HEK293 (cell line): ENCODE data around the gene LILRB5.

ENCODE experiments used
- CTCF ChIP-seq: fragments of 450-650 bp; formaldehyde crosslinking; IDR thresholded peaks from 2 replicates; pipeline ENCODE4 v1.5.1; 2016; ENCODE audit warnings: missing biosample characterization, missing genetic modification characterization
- PATZ1 ChIP-seq: fragments of 450-650 bp; formaldehyde crosslinking; IDR thresholded peaks from 2 replicates; pipeline ENCODE4 v1.5.1; 2016; ENCODE audit warnings: missing biosample characterization, missing genetic modification characterization
- ZNF138 ChIP-seq: fragments of 450-650 bp; formaldehyde crosslinking; IDR thresholded peaks from 2 replicates; pipeline ENCODE4 v1.5.1; 2016; ENCODE audit warnings: missing biosample characterization, missing genetic modification characterization, borderline replicate concordance
- ZNF140 ChIP-seq: fragments of 450-650 bp; formaldehyde crosslinking; IDR thresholded peaks from 2 replicates; pipeline ENCODE4 v1.5.1; 2016; ENCODE audit warnings: missing biosample characterization, missing genetic modification characterization
- ZNF146 ChIP-seq: fragments of 450-650 bp; formaldehyde crosslinking; IDR thresholded peaks from 2 replicates; pipeline ENCODE4 v1.5.1; 2016; ENCODE audit warnings: missing biosample characterization, missing genetic modification characterization
- ZNF16 ChIP-seq: fragments of 450-650 bp; formaldehyde crosslinking; IDR thresholded peaks from 2 replicates; pipeline ENCODE4 v1.5.1; 2016; ENCODE audit warnings: low read depth, missing biosample characterization, missing genetic modification characterization
- ZNF362 ChIP-seq: fragments of 450-650 bp; formaldehyde crosslinking; IDR thresholded peaks from 2 replicates; pipeline ENCODE4 v1.5.1; 2016; ENCODE audit warnings: missing biosample characterization, missing genetic modification characterization
- ZNF529 ChIP-seq: fragments of 450-650 bp; formaldehyde crosslinking; IDR thresholded peaks from 2 replicates; pipeline ENCODE4 v1.5.1; 2017; ENCODE audit warnings: missing genetic modification characterization, missing biosample characterization; ENCODE audit not compliant: insufficient replicate concordance
- ZNF610 ChIP-seq: fragments of 450-650 bp; formaldehyde crosslinking; IDR thresholded peaks from 2 replicates; pipeline ENCODE4 v1.5.1; 2016; ENCODE audit warnings: missing biosample characterization, missing genetic modification characterization, borderline replicate concordance

GRCh38 chr19:54248016-54248601, 9.0 kb downstream of the LILRB5 start:
- TF ChIP-seq ZNF529 (tag by site-specific recombination) (no peak), ZNF140 (no peak), ZNF16 (tag by site-specific recombination) (no peak), ZNF362 (tag by site-specific recombination) (no peak), ZNF138 (no peak), CTCF (tag by site-specific recombination) (no peak), ZNF610 (tag by site-specific recombination) (no peak), ZNF146 (no peak), PATZ1 (tag by site-specific recombination) (no peak)
